GM18873 (cell line): ENCODE results near the gene ZMYM3.
A peak's percentile ranks its signal among the peaks of the same experiment; 100 is the strongest.
"Not testable (repeated sequence)": the region's sequence is repeated elsewhere in the genome, so short reads cannot be mapped to it uniquely, and the experiment has no call there.

Experiments
- ATAC-seq: cut with Tn5 transposase; IDR thresholded peaks from one replicate; pipeline ENCODE4 v1.9.1; 2021; ENCODE audit warnings: mild to moderate bottlenecking, moderate library complexity, moderate number of reproducible peaks; ENCODE audit not compliant: unreplicated experiment, low FRiP score

ZMYM3 gene

DNA sequence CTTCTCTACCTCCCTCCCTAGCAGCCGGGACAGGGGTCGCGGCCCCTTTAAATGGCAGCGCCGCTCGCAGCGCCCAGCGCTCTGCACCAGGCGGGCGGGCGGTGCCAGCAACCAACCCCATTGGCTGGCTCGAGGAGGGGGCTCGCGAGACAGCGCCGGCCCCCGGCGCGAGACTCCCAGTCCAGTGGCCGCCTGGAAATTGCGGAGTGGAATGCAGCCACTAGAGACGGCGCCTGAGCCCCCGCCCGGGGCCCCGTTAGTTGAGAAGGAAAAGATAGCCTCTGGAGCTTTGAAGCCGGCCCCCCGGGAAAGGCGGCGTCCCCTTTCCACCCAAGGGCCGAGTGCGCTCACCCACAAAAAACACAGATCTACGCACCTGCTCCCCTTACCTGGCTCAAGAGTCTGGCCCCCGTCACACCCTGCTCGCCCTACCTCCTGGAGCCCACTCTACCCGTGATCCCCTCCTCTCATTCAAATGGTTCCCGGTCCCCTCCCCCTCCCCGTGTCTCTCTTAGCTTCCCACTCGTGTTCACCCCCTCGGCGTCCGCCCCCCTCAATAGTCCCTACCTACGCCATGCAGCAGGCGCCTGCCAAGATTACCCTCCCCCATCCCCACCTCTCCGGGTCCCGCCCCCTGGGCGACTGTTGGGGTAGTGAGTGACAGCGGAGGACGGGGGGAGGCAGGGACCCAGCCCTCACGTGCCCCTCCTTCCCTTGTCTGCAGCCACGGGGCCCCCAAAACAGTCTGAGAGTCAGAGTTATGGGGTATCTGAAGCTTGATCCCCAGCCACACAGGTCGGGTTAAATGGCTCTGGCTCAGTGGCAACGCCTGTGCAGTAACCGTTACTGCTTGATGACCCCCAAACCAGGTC is at the start of gene ZMYM3:
ZMYM3 (minus strand) TSS at position 49 of the 872 bp plus-strand sequence. CDS start 885 bp downstream, outside the sequence.
- peak; percentile 73 for ATAC-seq

DNA sequence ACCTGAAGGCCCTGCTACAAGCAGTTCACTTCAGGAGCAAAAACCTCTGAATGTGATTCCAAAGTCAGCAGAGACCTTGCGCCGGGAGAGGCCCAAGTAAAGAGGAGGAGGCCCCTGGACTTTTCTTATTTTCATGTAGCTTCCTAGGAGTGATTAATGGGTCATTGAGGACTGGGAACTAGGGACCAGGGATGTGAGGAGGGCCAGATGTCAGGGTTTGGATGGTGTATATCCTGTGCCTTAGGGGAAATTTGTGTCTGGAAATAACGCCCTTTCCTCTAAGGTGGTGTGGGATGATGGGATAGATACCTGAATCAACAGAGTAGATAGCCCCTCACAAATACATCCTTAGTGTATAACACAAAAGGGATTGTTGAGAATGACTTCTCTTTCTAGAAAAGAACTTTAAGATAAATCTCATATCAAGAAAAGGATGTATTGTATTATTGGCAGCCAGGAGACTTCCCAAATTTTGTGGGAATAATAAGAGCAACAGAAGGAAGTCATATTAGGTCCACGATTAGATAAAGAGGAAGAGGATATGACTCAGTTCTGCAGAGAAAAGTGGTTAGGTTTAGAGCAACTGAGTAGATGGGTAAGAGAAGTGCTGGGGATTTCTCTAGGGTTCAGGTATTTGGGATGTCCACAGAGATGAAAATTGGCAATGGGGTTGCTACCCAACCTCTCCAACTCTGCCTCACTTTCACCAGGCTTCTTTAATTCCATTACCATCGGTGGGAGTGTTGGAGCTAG is 48.7 kb upstream of the ZMYM3 start:
- ATAC-seq = no peak

DNA sequence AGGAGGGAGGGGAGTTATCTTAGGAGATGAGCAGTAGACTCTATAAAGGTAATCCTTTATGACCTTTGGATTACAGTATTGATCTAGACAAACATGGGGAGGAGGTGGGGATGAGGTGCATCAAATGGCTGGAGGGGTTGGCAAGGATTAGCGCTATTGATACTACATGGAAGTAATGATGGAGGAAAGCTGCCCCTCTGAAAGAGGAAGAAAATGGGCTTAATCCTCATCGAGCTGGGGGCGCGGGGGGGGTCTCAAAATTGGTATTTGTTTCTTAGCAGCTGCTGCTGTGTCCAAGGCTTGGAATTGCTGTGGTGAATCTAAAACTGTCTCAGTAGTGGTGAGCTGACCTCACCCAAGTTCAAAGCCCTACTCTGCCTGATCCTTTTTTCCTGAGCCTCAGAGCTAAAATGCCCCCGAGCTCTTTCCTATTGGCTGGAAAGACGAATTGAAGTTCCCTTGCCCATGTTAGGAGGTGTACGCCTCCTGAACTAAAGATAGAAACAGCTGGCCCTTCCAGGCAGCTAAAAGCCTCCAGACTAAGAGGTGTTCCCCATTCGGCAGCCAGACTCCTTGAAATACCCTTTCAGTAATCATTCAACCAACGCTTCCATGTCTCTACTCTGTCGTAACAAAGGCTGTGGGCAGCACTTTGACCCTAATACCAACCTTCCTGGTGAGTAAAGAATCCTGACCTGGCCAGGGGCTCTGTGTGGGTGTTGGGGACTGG is 47.4 kb upstream of the ZMYM3 start, which contains the start of gene ITGB1BP2:
ITGB1BP2 (plus strand) TSS at position 556 of the 730 bp plus-strand sequence; CDS start at position 613, 57 bp downstream.
- no peak for ATAC-seq

DNA sequence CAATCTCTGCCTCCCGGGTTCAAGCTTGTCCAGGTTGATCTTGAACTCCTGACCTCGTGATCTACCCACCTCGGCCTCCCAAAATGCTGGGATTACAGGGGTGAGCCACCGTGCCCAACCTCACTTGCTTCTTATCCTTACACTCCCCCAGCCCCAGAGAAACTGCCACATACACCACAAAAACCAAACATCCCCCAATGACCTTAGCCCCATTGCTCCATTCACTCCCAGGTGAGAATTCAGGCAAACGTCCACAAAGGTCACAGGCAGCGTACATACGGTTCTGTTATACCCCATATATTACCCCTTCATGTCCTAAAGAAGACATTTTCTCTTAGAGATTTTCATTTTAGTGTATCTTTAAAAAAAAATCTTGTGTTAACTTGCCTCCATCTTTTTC is 46.6 kb upstream of the ZMYM3 start:
- ATAC-seq = not testable (repeated sequence)

DNA sequence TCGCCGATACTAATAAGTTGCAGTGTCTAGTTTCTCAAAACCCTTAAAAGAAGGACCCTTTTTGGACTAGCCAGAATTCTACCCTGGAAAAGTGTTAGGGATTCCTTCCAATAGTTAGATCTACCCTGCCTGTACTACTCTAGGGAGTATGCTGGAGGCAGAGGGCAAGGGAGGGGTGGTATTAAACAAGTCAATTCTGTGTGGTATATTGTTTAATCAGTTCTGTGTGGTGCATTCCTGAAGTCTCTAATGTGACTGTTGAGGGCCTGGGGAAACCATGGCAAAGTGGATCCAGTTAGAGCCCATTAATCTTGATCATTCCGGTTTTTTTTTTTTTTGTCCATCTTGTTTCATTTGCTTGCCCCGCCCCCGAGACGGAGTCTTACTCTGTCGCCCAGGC is 46.1 kb upstream of the ZMYM3 start:
- not testable (repeated sequence) for ATAC-seq

DNA sequence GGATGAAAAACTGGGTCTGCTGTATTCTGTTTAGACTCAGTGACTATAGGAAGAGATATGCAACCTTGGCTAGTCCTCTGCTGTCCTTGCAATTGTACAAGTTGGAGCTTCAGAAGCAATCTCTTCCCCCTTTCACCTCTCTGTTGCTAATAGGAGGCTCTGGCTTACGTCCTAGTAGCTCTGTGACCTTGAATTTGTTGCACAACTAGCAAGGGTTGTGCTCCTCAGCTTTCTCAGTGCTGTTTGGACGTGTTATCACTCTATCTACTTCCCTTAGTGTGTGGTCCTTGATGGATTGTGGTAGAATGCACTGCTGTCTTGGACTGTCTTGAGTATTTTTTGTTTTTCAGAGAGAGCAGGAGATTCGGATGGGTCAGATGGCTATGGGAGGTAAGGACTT is 44.2 kb upstream of the ZMYM3 start:
- no peak for ATAC-seq

DNA sequence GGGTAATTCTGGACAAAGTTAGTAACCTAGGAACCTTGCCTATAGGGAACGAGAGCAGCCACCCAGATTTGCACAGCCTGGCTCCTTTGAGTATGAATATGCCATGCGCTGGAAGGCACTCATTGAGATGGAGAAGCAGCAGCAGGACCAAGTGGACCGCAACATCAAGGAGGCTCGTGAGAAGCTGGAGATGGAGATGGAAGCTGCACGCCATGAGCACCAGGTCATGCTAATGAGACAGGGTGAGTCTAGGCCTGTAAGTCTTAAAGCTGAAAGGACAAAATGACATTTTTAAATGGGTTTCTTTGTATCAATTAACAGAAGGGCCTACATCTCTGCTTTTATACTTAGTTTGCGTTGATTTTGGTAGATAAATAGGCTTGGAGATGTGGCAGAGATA is 42.9 kb upstream of the ZMYM3 start:
- ATAC-seq = no peak

DNA sequence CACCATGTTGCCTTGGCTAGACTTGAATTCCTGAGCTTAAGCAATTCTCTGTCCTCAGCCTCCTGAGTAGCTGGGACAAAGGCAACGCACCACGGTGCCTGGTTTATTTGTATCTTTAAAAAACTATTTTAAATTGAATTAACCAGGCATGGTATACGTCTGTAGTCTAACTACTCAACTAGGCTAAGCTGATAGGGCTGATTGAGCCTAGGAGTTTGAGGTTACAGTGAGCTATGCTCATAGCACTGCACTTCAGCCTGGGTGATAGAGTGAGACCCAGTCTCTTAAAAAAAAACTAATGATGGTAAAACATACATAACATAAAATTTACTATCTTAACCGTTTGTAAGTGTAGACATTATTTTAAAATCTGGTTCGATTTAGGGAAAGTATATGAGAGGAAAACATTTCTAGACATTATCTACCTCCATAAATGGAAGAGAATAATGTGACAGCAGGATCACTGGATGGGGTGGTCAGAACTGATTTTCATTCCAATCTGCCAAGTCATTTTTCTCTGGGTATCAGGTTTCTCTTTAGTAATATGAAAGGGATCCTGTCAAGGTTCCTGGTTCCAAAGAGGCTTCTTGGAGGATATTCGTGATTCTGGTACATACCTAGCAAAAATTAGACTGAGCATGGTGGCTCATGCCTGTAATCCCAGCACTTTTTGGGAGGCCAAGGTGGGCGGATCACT is 38.9 kb upstream of the ZMYM3 start:
- no peak for ATAC-seq

DNA sequence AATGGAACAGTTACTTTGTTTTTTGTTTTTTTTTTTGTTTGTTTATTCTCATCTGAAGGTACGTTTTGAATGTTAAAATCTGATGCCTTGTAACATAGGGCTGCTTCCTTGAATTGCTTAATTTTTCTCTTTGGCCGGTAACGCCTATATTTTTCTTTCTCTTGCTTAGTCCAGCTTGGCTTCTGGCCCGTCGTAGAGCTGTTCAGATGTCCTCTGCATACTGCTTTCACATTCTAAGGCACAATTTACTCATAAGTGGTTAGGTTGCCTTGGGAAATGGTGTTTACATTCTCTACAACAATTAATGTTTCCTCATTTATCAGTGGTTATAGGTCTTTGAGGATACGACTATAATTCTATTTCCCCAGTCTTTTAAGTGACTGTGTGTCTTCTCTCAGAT is 37.4 kb upstream of the ZMYM3 start:
- no peak for ATAC-seq

DNA sequence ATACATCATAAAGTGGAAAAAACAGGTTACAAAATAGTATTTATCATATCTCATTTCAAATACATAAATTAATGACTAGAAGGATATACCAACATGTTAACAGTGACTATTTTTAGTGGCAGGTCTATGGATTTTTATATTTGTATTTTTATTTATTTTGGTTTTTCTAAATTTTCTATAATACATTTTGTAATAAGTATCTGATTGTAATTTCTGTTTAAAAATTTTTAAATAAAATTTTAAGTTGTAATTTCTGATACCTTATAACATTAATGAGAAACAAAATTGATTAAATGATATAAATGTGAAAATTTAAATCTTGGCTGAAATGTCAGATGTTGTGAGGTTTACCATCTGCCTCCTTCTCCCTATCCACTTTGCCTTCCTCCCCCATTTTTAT is 32.0 kb upstream of the ZMYM3 start:
- no peak for ATAC-seq

DNA sequence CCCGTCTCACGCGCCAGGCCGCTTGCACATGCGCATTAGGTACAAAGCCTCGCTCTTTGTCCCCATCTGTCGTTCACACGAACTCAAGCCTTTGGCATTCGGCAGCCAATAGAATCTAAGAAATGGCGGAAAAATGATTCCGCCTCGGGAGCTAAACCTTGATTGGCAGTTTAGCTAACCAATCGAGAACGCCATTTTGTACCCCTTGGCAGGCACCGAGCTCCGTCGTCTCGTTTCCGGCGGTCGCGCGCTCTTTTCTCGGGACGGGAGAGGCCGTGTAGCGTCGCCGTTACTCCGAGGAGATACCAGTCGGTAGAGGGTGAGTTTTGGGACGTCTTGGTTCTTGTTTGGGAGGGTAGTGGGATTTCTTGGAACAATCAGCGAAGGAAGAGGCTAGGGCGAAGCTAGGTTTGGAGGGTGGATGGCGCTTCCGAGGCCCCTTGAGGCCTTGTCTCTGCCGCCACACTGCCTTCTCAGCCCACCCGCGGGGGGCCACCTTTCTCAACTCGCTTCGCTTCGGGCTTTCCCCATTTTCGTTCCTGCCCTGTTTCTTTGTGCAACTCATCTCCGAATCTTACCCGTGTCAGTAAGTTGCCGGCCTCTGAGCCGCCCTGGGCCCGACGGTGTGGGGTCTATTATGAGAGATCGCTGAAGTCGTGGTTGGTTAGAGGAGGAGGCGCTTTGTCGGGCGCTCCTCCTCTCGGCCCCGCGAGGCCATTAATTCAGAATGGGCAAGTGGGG is 29.6 kb upstream of the ZMYM3 start, which contains the start of gene NONO:
NONO (plus strand) TSS at position 233 of the 741 bp plus-strand sequence. CDS start 7,003 bp downstream, outside the sequence.
- peak; percentile 94 for ATAC-seq

DNA sequence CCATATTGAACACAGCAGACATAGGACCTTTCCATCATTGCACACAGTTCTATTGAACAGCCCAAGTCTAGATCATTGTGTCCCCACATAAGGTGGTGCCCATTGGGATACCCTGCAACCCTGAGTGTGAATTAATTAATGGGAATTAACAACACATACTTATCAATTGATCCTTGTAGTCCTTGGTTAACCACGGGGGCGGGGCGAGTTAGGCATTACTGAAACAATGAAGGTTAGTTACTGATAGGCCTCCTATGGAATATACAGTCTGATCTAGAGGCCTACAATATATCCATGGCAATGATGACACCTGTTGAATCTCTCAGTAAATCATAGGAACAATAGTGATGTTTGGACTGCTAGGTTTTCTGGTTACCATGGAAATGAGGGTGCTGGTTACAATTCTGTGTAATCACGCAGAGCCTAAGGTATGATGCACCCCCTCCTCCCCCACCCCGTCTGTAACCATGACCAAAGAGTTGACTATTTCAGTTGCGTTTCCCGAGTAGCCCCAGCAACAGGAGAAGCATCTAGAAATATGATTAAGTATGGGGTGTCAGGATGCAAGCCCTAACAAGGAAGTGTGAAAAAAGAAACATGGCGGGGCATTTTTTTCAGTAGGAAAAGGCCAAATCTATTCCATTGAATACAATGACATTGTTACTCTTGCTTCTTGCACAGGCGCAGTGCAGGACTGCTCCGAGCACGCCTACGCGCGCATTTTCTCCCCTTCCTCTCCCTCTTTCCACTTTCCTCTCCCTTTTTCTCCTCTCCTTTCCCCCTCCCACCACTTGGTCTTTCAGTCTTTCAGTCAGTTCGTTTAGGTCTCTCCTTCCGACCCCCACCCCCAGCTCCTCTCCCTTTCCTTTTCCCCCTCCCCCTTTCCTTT is 28.8 kb upstream of the ZMYM3 start:
- peak; percentile 5 for ATAC-seq

DNA sequence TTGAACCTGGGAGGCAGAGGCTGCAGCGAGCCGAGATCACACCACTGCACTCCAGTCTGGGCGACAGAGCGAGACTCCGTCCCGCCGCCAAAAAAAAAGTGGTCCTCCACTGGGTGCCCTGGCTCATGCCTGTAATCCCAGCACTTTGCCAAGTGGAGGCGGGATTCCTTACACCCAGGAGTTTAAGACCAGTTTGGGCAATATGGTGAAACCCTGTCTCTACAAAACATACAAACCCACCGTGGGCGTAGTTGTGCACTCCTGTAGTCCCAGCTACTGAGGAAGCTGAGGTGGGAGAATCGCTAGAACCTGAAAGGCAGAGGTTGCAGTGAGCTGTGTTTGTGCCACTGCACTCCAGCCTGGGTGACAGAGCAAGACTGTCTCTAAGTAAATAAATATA is 27.4 kb upstream of the ZMYM3 start:
- not testable (repeated sequence) for ATAC-seq

DNA sequence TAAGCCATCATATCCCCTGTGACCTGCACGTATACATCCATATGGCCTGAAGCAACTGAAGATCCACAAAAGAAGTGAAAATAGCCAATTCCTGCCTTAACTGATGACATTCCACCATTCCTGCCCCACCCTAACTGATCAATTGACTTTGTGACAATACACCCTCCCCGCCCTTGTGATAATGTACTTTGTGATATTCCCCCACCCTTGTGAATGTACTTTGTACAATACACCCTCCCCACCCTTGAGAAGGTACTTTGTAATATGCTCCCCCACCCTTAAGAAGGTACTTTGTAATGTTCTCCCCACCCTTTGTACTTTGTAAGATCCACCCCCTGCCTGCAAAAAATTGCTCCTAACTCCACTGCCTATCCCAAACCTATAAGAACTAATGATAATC is 18.4 kb upstream of the ZMYM3 start:
- not testable (repeated sequence) for ATAC-seq

DNA sequence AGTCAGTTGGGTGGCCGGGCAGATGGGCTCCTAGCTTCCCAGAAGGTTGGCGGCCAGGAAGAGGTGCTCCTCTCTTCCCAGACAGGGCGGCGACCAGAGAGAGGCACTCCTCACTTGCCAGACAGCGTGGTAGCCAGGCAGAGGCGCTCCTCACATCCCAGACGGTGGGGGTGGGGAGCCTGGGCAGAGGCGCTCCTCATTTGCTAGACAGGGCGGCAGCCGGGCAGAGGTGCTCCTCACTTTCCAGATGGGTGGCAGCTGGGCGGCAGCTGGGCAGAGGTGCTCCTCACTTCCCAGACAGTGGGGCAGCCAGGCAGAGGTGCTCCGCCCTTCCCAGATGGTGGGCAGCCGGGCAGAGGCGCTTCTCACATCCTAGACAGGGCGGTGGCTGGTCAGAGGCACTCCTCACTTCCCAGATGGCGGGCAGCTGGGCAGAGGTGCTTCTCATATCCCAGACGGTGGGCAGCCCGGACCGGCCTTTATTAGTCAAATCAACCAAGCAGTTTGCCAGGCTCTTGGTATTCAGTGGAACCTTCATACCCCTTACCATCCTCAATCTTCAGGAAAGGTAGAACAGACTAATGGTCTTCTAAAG is 16.0 kb upstream of the ZMYM3 start:
- no peak for ATAC-seq

DNA sequence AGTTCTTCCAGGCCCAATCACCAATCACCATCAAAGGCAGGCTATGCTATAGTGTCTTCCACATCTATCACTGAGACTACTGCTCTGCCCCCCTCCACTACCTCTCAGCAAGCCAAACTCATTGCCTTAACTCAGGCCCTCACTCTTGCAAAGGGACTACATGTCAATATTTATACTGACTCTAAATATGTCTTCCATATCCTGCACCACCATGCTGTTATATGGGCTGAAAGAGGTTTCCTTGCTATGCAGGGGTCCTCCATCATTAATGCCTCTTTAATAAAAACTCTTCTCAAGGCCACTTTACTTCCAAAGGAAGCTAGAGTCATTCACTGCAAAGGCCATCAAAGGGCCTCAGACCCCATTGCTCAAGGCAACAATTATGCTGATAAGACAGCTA is 14.7 kb upstream of the ZMYM3 start:
- ATAC-seq = not testable (repeated sequence)

DNA sequence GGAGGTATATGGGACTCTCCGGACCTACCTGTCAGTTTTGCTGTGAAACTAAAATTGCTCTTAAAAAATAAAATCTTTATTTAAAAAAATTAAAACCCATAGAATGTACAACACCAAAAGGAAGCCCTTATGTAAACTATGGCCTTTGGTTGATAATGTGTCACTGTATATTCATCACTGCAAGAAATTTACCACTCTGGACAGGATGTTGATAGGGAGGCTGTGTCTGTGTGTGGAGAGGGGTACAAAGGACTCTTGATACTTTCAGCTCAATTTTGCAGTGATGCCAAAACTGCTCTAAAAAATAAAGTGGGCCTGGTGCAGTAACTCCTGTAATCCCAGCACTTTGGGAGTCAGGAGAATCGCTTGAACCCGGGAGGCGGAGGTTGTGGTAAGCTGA is 2.9 kb upstream of the ZMYM3 start:
- no peak for ATAC-seq

DNA sequence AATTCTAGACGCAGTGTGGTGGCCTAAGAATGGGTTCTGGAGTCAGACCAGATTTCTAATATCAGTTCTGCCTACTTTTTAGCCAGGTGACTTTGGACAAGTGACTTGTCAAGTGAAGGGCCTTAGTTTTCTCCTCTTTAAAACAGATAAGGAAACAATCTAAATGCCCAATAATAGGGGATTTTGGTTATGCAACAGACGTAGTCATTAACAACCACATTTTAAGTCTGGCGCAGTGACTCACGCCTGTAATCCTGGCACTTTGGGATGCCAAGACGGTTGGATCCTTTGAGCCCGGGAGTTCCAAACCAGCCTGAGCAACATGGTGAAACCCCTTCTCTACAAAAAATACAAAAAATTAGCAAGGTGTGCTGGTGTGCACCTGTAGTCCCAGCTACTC is 2.1 kb upstream of the ZMYM3 start:
- no peak for ATAC-seq
